NCI-H1105 treated with DMSO at 0.1 percent for 48 hours (cell line): ENCODE results near the gene BCAT1.
"Not testable (repeated sequence)": the region's sequence is repeated elsewhere in the genome, so short reads cannot be mapped to it uniquely, and the experiment has no call there.

Experiments
- DNase-seq: peaks from one replicate; lab custom pipeline; 2025; lab: John Stamatoyannopoulos, UW

Gene BCAT1

DNA sequence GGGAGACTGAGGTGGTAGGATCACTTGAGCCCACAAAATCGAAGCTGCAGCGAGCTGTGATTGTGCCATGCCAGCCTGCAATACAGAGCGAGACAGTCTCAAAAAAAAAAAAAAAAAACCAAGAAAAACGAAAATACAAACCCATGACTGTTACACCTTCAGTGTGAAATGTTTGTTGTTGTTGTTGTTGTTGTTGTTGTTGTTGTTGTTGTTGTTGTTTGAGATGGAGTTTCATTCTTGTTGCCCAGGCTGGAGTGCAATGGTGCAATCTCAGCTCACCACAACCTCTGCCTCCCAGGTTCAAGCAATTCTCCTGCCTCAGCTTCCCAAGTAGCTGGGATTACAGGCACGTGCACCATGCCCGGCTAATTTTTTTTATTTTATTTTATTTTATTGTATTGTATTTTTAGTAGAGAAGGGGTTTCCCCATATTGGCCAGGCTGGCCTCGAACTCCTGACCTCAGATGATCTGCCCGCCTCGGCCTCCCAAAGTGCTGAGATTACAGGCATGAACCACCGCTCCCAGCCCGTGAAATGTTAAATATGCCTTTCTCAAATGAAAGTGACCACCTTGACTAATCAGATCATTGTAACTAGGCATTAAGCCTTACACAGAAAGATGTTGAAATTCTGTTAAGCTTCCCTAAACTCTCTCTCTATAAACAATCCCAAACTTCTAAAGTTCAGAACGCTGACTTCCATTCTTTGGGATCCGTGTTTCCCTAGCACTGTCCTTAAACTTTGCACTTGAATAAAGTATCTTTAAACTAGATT, 20.2 kb downstream of the BCAT1 start:
- not testable (repeated sequence) for DNase-seq

DNA sequence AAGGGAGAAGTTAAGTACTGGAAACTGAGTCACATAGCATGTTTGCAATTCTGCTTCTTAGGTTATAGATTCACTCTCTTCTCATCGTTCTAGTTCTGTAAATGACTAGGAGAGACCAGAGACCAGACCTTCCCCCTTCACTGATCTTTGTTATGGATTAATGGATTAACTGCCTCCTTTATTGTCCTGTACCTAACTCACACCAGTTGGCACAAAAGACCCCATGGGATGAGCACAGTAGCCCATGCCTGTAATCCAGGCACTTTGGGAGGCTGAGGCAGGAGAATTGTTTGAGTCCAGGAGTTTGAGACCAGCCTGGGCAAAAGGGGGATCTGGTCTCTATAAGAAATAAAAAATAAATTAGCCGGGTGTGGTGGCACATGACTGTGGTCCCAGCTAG, 20.8 kb downstream of the BCAT1 start:
- no peak for DNase-seq

DNA sequence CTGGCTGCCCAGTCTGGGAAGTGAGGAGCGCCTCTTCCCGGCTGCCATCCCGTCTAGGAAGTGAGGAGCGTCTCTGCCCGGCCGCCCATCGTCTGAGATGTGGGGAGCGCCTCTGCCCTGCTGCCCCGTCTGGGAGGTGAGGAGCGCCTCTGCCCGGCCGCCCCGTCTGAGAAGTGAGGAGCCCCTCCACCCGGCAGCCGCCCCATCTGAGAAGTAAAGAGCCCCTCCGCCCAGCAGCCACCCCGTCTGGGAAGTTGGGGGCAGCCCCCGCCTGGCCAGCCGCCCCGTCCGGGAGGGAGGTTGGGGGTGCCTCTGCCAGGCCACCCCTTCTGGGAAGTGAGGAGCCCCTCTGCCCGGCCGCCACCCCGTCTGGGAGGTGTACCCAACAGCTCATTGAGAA, 22.8 kb downstream of the BCAT1 start:
- not testable (repeated sequence) for DNase-seq

DNA sequence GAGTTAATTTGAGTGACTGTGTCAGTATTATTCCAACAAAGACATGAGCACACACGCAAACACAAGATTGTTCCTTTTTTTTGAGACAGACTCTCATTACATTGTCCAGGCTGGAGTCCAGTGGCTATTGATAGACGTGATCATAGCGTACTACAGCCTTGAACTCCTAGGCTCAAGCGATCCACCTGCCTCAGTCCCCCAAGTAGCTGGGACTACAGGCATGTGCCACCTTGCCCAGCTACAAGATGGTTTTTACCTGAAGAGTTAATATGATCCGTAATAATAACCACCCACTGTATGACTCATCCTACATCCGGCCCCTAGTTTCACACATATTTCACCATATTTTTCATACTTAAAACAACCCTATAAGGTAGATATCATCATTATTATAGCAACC, 26.8 kb downstream of the BCAT1 start:
- no peak for DNase-seq

DNA sequence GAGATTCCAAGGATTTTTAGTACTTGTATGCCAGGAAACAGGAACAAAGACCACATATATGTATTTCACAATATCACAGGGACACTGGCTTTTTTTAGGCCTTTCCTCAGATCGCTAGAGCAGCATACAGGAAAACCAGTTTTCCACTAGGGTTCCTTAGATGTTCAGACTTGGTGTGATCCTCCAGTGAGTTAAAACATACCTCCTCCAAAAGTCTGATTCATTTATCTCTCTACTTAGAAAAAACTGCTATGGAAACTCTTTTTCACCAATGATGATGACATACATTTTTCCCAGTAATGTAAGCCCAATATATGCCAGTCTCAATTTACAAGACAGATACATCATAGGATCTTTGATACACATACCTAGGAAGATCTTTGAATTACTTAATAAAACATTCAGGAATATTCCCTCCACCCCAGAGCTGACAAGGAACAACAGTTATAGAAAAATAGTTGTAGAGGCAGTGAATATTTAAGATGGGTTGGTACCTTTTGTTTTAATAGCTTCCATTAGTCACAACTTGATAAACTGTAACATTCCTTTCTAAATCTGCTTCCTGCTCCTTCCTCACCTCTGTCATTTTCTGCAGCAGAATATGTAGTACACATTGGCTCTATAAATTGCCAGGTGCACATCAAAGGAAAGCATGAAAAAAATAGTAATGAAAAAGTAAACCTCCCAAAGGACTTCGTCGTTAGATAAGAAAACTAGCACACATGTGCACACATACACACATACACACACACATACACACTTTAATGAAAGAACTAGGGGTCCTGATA, 27.5 kb downstream of the BCAT1 start:
- DNase-seq: no peak

DNA sequence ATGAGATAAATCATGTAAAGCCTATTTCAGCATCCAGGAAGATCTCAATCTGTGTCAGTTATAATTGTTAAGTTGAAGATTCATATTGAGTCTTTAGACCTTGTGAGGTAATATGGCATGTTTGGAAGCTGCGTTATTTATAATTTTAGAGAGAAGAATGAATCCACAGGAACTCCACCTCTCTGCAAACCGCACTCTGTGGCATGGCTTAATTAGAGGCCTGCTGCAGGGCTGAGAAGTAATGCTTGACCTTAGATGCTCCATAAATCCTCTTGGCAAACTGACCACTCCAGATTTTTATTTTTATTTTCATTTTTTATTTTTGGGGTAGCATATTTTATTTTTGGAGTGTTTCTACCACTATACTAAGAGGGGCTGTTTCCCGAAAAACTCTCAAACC, 28.8 kb downstream of the BCAT1 start:
- no peak for DNase-seq

DNA sequence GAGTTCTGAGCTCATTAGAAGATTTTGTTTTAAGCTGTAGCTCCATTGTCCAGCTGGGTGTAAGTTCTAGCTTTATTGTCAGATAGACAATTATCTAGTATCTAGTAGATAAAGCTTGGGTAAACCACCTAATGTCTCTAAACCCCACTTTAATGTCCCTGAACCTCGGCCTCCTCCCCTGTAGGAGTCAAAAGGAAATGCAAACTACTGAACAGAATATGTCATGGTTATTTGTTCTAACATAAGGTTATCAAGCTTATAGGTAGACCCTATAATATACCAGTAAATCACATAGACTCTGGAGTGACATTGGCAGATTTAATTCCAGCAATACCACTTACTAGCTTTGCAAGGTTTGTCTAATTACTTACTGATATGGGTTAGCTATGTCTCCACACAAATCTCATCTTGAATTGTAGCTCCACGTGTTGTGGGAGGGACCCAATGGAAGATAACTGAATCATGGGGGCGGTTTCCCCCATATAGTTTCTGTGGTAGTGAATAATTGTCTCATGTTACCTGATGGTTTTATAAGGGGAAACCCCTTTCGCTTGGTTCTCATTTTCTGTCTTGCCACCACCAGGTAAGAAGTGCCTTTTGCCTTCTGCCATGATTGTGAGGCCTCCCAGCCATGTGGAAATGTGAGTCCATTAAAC, 29.4 kb downstream of the BCAT1 start:
- no peak for DNase-seq

DNA sequence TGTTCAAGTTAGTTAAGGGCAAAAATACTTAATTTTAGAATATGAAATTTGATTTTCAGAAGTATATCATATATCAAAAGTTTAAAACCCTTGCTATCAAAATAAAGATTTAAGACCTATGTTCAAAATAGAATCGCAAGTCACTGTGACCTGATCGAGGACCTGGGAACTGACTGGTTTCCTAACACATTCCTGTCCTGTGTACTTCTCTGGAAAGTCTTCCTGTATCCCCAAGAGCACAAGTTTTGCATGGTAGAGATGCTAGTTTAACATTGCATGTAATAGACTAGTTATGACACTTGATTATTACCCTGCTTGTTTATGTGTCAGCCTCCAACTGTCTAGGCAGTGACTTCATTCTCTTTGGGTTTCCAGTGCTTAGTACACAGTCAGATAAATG, 30.3 kb downstream of the BCAT1 start:
- DNase-seq: no peak

DNA sequence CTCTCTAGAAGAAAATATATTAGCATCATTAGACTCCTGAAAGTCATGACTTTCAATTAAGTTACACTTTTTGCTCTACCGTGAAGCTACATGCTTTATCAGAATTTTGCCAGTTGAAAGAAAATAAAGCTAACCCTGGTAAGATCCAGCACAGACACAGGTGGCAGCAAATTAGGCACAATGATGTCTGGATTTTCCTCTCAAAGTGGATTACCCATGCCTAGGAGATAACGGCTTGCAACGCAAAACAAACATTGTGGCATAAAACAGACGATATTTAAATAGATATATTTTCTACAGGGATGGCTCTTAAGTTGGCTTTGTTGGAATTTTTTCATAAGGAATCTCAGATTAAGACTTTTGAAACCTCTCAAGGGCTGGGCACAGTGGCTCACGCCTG, 33.4 kb downstream of the BCAT1 start:
- no peak for DNase-seq

DNA sequence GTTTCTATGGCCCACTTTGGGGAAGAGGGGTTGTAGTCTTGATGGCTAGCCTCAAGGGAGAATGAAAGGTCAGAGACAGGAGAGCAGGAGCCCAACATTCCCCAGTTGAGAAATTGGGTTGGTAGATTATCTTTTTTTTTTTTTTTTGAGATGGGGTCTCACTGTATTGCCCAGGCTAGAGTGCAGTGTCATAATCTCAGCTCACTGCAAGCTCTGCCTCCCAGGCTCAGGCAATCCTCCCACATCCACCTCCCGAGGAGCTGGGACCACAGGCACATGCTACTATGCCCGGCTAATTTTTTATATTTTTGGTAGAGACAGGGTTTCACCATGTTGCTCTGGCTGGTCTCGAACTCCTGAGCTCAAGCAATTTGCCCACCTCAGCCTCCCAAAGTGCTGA, 34.9 kb downstream of the BCAT1 start:
- no peak for DNase-seq

DNA sequence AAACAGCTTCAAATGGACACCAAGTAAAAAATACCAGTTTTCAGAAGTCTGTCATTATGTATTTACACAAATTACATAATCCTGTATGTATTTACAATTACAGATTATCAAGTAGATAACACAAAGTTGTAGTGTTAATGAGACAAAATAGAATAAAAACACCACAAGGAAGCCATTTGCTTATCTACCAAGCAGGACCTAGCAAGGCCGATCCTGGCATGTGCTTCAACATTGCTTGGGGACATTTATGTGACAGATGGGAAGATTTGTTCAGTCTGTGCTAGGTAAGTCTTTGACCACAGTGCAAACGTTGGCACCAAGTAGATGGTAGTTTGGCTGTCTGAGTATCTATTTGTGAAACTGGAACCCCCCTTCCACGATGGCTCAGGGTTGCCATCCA, 35.8 kb downstream of the BCAT1 start:
- no peak for DNase-seq

DNA sequence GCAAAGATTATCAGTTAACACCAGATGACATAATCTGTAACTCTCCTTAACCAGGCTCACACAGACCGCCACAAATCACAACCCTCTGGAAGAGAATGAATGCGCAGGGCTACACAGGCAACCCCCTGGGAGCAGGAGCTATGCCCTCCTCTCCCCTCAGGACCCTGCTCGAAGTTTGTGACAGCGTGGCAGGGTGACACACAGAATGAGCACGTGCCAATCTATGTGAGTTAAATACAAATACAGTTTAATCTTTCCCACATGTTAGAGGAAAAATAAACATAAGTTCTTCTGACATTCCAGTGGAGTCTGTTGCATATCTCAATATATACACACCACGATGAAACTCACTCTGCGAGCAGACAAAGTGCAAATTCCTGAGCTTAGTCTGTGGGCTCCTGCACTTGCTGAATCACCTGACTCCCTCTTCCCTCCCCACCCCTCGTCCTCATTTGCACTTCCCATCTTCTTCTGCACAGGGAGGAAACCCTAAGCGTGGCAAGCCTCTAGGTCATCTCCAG, 37.6 kb downstream of the BCAT1 start:
- no peak for DNase-seq

DNA sequence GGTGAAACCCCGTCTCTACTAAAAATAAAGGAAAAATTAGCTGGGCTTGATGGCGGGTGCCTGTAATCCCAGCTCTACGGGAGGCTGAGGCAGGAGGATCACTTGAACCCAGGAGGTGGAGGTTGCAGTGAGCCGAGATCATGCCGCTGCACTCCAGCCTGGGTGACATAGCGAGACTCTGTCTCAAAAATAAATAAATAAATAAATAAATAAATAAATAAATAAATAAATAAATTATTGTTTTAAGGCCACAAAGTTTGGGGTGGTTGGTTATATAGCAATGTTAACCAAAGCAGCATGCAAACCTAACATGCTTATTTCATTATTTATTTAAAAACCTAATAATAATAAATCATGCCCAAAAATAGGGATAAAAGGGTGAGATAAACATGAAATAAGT, 38.7 kb downstream of the BCAT1 start:
- not testable (repeated sequence) for DNase-seq

DNA sequence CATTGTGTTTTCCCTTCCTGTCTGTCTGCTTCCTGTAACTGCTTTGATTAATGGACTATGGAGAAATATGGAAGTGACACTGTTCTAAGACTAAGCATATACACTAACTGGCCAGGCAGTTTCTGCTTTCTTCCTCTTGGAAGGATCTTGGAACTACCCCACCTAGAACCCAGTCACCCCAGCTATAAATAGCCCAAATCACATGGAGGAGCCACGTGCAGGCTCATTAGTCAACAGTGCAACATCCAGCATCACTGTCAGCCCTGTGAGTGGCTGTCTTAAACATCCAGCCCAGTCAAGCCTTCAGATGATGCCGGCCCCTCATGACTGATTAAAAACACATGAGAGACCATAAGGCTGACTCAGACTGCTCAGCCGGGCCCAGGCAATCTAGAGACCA, 39.2 kb downstream of the BCAT1 start:
- DNase-seq: no peak

DNA sequence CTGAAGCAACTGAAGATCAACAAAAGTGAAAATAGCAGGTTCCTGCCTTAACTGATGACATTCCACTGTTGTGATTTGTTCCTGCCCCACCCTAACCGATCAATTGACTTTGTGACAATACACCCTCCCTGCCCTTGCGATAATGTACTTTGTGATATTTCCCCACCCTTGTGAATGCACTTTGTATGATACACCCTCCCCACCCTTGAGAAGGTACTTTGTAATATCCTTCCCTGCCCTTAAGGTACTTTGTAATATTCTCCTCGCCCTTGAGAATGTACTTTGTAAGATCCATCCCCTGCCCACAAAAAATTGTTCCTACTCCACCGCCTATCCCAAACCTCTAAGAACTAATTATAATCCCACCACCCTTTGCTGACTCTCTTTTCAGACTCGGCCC, 41.4 kb downstream of the BCAT1 start:
- DNase-seq: no peak

DNA sequence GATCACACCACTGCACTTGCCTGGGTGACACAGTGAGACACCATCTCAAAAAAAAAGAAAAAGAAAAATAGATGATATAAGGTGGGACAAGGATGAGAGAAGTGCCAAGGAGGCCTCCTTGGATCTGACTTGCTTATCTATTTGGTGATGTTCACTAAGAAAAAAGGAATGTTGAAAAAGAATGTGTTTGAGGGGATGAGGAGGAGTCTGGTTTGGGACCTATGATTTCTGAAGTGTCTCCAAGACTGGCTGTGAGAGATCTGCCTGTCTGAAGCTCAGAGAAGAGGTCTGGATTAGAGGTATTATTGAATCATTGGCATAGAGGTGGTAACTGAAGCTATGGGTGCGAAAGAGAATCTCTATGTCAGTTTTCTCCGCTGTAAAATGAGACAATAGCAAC, 42.8 kb downstream of the BCAT1 start:
- no peak for DNase-seq

DNA sequence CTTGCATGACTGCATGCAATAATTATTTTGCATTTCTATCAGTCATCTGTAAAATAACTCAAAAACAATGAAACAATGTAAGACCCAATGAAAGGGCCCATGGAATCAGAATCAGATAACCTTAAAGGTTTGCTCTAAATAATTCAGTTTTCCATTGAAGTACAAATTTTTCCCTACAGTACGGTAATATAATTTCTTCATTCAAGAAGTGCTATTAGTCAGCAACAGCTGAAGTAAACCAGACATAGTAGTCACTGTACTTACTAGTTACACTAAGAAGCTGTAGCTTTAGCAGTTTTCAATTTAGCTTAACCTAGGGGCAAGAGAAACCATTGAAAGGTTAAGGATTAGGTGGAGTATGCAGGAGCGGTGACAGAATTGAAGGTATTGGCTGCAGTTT, 43.5 kb downstream of the BCAT1 start:
- DNase-seq: no peak

DNA sequence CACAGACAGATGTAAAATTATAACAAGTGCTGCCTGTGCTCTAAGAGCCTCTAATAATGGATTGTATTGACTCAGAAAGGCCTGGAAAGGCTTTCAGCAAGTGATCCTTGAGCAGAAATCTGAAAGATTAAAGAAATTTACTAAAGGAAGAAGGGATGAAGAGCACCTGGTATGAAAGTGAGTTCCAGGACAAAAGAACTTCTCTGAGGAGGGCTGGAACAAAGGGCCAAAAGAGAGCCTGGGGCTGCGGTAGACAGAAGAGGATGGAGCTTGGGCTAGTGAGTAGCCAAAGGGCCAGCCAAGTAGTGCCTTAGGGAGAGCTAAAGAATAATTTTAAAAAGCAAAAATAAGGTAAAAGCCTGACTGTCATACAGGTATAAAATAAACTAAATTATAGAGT, 44.0 kb downstream of the BCAT1 start:
- DNase-seq: no peak

DNA sequence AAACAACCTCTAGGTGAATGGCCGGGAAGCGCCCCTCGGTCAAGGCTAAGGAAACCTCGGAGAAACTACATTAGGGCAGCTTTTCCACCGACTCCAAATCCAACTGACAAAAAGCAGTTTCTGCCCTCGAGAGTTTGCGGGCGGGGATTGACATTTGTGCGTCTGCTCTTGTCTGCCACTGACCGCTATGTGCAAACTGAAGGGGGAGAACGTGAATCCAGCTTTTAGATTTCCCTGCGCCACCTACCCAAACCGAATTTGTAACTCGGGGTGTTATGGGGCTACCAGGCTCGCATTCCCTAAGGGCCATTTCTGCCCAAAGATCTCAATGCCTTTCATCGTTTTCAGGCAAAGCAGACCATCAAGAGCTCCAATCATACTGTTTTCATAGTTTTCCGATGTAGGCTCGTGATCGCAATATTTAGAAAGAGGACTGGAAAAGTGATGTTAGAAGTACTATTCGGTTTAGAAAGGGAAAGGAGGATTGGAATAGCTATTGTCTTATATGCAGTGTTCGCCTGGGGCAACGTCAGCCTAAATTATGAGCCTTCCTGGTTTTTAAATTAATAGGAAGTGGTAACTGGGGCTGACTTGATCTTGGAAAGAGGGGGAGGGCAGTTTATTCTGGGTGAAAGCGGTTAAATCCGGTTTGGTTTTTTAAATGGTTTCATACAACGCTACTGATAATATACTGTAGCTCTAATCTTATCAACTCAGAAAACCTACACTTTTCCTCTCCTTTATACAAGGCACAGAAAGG, 45.4 kb downstream of the BCAT1 start:
- DNase-seq: no peak

DNA sequence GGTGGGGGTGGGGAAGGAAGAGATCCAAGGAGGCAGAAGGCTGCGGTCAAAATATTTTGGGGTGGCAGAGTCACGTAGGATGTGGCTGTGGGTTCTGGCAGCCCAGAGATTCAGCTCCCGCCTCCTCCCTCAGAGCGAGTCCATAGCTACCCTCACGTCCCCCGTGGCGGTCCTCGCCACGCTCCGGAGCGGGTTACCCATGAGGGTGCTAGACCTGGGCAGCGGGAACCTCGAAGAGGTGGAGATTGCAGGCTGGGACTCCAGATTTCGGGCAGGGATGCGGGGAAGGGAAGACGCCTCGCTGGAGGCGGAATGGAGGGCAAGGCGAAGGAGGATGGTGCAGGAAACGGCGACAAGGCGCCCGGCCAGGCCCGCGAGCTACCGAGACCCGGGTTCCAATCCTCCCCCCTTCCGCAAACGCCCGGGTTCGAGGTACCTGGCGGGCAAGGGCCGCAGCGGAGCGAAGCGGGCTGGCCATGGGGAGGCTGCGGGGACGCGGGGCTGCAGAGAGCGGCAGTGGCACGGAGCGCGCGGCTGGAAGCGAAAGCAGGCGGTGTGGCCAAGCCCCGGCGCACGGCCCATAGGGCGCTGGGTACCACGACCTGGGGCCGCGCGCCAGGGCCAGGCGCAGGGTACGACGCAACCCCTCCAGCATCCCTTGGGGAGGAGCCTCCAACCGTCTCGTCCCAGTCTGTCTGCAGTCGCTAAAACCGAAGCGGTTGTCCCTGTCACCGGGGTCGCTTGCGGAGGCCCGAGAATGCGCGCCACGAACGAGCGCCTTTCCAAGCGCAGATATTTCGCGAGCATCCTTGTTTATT, 46.2 kb downstream of the BCAT1 start:
- DNase-seq: no peak
